IPS-18c (cell line): ENCODE measurements around the gene CHRNA9.

ENCODE experiments used
- H3K4me3 ChIP-seq: 2 replicates; pipeline ENCODE4 v1.7.0; 2013; ENCODE audit warnings: low read depth, mild to moderate bottlenecking, low read length, moderate library complexity; ENCODE audit not compliant: insufficient read depth
- H3K9me3 ChIP-seq: one replicate; pipeline ENCODE4 v1.6.1; 2013; ENCODE audit warnings: mild to moderate bottlenecking, low read length, moderate library complexity; ENCODE audit not compliant: control insufficient read depth, insufficient read depth

Gene CHRNA9

DNA sequence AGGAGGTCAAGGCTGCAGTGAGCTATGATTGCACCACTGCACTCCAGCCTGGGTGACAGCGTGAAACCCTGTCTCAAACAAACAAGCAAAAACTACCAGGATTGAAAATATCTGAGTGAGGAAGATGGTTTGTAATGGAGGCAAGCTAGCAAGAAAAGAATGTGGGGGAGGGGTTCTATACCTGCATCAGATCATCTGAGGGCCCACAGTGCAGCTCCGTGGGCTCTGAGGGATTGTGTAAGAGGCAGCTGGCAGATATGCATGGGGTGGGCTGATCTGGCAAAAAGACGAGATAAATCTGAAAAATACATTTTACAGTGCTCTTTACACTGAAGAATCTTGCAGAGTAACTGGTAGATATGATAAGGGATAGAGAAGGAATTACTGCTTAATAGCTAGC is 28.9 kb upstream of the CHRNA9 start:
- H3K4me3 ChIP-seq: no peak overlapping the region

DNA sequence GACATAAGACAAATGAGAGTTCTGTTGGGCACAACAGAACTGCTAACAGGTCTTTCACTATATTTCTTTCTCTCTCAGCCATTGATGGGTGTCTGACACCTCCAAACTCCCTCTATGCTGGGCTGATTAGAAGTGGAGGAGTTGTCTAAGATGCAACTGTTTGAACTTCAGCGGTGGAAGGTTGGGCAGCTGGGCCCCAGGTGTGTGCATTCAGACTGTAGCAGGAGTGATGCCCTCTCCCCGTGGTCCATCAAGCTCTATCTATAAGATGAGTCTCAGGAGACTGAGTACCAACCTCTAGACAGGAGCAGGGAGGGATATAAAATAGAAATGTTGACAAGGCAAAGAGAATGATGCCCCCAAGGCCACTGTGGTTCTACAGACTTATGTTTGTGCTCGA is 28.2 kb upstream of the CHRNA9 start:
- H3K4me3 ChIP-seq: no peak overlapping the region

More for the DNA sequence above, 28.9 kb upstream of the CHRNA9 start:
- H3K9me3 ChIP-seq: peaks cover 3% of the 10 kb centered on the region

DNA sequence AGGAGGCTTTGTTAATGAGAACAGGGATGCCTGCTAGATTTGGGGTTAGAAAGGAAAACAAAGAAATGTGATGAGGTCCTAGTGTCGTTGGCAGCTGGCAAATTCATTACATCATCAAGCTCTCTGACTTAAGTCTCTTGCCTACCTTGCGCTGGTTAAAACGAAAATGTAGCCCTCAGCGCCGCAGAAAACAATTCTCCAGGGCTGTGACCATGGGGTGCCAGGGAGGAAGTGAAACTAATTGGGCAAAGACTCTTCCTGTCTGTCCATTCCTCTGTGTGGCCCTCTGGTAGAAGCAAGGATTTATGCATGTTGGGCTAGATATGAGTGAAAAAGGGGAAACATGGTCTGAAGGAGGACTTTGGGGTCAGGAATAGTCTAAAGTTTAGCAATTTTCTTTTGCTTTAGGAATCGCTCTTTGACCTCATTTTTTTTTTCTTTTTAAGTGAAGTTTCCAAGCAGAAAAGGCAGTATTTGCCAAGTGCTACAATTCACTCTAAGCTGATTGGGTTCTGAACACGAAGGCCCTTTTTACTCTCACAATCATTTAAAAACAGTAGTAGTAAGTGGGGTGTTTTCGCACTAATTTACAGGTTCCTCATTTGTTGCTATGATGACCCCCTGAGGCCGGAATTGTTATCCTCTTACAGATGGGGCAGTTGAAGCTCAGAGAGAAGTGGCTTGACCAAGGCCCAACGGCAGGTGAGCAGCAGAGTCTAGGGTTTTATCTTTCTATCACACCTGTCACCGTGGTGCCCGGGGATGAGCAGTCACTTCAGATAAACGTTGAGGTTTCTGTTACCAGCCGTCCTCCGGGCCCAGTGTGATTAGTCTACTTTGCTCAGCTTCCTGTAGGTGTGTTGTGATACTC is 27.3 kb upstream of the CHRNA9 start:
- Histone ChIP-seq H3K9me3 (peaks cover 3% of the 10 kb centered on the region), H3K4me3 (no peak overlapping the region)

More for the DNA sequence above, 28.2 kb upstream of the CHRNA9 start:
- H3K9me3 ChIP-seq: peaks cover 3% of the 10 kb centered on the region

DNA sequence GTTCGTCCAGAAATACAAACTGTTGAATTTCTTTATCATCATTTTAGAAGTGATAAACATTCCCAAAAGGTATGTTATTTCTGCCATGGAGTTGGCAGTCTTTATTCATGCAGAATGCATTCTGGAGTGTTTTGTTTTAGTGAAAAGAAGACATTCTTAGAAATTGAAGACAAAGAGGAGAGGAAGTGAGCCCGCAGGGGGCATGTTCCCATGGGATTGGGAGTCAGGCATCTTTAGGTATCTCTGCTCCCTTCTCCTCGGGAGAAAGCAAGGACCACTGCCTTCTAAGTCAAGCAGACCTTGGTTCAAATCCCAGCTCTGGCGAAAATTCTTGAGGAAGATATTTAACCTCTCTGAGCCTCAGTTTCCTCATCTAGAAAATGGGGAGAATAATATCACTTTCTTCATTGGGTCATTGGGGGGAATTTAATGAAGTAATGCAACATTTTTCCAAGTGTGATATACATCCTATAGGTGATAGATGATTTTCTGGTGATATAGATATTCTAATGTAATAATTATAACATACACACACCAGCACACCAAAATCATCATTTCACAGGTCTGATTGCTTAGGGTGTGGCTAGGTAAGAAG is 26.5 kb upstream of the CHRNA9 start:
- Histone ChIP-seq H3K4me3 (no peak overlapping the region), H3K9me3 (peaks cover 3% of the 10 kb centered on the region)

DNA sequence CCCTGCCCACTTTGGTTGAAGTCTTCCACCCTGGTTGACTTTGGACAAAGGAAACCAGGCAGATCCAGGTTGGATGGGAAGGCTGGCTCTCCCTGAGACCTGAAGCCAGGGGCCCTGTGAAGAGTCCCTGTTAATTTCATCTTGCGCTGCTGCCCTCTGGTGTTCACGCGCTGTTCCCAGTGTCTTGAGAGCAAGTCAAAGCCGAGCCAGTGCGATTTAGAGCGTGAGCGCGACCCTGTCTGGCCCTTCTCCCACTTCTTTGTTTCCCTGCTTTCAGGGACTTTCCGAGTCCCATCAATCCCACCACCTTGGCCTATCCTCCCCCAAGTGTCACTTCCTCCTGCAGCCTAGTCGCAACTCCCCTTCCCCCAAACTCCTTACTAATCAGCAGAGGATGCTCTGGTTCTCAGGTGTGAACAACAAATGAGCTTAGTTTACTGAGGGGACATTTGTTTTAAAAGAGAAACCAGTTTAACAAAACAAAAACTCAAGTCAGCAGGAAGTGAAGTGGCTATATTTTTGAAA is 25.8 kb upstream of the CHRNA9 start:
- no peak overlapping the region for H3K4me3 ChIP-seq
- H3K9me3 ChIP-seq: peaks cover 3% of the 10 kb centered on the region

DNA sequence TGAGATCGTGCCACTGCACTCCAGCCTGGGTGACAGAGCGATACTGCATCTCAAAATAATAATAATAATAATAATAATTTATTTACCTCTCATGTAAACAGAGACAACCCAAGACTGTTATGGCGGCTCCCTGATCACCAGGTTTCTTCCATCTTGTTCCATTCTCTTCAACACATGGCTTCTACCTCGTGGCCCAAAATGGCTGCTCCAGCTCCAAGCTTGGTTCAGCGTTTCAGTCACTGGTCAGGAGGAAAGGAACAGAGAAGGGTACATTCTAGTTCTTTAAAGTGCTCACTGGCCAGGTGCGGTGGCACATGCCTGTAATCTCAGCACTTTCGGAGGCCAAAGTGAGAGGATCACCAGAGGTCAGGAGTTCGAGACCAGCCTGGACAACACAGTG is 24.9 kb upstream of the CHRNA9 start:
- no peaks in the 10 kb centered on the region for H3K9me3 ChIP-seq

DNA sequence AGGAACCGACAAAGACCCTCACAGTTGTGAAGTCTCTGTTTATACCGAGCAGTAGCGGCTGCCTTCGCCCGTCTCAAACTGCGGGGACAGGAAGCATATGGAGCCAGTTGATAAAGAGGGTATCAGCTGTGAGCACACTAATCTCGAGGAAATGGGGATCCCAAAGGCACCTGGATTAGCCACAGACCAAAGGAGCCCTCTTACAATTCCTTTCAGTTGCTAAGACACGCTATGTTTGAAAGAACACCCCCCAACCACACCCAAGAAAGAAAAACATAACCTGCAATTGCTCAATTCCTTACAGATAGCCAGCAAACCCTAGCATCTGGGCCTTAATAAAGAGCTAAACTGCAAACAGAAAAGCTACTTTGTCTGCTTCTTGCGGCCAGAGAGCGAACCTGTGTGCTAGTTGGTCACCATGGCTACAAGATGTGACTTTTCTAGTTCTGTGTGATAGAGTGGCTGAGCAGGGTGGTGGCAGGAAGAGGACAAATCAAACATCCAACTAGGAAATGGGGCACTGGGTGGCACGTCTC is 23.3 kb upstream of the CHRNA9 start:
- Histone ChIP-seq H3K4me3 (no peak overlapping the region), H3K9me3 (no peaks in the 10 kb centered on the region)

More for the DNA sequence above, 24.9 kb upstream of the CHRNA9 start:
- no peak overlapping the region for H3K4me3 ChIP-seq

DNA sequence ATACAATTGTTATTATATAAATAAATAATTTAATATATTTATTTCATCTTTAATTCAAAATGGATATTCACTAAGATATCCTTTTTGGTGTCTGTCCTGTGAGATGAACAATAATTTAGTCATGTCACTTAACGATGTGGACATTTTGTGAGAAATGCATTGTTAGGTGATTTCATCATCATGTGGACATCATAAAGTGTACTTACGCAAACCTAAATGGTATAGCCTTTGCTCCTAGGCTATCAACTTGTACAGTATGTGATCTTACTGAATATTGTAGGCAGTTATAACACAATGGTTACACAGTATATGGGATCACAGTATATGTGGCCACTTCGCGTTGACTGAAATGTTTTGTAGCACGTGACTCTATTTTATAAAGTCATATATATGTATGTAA is 20.2 kb upstream of the CHRNA9 start:
- Histone ChIP-seq H3K4me3 (no peak overlapping the region), H3K9me3 (no peaks in the 10 kb centered on the region)

DNA sequence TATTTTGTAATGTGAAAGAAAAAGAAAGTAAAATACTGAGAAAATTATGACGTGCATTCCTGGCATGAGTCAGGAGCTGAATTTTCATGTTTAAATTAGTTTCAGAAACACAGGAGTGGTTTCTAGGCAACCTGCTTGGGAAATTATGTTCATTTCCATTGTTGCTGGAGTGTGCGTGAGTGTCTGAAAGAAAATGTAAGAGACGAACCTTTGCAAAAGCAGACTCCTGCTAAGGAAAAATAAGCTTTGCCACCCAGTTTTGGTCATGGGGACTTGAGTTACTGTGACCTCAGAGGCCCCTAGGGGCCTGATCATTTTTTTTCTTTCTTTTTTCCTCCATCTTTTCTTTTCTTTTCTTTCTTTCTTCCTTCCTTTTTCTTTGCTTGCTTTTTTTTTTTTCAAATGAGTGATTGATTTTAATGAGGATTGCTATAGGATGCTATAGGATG is 18.8 kb upstream of the CHRNA9 start:
- no peak overlapping the region for H3K4me3 ChIP-seq
- no peaks in the 10 kb centered on the region for H3K9me3 ChIP-seq

DNA sequence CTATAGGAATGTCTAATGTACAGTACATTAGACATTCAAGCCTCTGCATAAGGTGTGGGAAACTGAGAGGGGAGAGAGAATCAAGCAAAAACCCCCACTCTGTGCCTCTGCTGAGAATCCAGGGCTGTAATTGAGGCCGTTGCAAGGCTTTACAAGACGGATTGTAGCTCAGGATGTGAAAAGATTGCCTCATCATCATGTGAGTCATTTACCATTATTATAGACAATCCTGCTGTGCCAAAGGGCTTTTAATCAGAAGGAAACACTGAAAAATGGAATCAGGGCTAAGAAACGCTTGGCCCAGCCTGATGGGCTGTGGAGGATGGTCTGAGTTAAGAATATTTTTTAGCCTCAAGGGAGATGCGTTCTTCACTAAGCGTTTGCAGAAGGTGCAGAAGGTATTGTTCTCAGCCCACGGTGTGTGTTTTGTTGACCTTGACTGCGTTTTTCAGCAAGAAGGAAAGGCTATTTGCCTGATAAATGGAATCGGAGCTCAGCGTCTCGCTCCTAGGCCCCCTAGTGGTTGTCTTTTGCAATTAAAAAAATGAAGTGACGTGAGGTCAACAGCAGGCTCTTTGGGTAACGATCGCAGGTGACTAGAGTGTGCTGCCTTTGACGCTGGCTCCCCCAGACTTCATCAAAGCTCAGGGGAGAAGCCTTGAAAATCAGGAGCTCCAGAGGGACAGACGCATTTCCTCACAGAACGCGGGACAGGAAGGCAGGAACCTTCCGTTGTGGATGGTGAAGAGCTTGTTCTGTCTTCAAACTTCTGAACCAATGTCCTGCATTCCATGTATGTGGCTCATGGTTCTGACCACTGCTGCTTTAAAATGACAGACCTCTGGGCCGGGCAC is 18.1 kb upstream of the CHRNA9 start:
- no peak overlapping the region for H3K4me3 ChIP-seq

DNA sequence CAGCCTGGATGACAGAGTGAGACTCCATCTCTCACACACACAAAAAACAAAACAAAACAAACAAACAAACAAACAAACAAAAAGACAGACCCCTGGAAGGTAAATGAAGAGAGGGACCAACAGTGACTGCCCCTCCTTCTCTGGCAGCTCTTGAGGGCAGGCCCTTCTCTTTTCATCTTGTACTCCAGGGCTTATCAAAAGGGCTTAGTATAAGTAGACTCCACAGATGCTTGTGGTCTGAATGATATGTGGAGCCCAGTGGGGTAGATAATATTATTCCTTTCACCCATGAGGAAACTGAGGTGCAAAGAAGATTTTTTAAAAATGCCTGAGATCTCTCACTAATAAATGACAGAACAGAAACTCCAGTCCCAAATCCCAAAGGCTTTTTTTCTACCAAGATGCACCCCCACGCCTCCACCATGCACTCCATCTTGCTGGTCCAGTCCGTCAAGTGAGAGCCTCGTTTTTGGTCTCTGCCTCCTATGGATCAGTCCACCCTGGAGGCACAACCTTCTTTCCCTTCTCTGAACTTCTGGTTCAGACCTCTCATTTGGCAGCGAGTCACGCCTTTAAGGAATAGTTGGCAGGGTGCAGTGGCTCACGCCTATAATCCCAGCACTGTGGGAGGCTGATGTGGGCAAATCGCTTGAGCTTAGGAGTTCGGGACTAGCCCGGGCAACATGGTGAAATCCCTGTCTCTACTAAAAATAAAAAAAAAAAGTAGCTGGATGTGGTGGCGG is 17.0 kb upstream of the CHRNA9 start:
- Histone ChIP-seq H3K4me3 (no peak overlapping the region), H3K9me3 (no peaks in the 10 kb centered on the region)

More for the DNA sequence above, 18.1 kb upstream of the CHRNA9 start:
- no peaks in the 10 kb centered on the region for H3K9me3 ChIP-seq

DNA sequence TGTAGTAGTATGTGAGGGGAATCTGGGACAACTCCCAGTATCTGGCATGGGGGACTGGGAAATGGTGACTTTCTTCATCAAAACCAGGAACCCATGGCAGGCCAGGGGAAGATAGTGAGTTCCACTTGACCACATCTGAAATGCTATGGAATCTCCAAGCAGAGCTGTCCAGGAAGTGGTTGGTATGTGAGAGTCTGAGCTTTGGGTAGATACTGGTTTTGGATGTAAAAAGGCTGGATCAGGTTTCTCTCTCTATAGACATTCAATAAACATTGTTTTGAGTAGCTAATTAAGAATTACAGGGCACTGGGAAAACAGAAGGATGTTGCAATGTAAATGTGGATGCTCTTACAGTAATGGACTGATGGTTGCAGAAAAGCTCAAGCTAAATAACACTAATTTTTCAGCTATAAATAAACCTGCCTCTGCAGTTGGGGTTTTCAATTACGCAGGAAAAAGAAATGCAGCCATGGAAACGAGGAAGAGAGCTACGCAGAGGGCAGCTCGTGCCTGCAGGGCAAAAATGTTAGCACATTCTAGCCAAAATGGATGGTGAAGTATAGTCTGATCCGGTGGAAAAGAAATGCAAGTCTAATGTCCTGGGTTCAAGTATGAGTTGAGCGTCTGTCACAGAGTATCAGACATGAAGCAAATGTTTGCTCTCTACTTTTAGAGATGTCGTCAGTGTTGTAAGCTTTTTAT is 13.4 kb upstream of the CHRNA9 start:
- Histone ChIP-seq H3K9me3 (no peaks in the 10 kb centered on the region), H3K4me3 (no peak overlapping the region)

DNA sequence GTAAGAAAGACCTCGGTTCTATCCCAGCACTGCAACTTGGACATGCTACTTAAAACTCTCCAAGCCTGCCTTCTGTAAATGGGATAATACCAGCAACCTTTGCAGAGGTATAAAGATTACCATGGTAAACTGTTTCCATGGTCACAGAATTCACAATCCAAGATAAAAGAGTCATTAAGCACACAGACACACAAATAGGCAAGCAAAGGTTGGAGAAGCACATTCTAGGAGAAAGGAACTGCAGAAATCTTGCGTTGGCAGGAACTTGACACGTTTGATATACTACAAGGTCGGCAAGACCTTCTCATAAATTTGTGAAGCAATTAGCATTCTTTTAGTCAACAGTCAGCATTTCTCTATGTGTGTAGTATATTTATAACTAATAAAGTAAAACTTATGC is 12.3 kb upstream of the CHRNA9 start:
- Histone ChIP-seq H3K4me3 (no peak overlapping the region), H3K9me3 (no peaks in the 10 kb centered on the region)

DNA sequence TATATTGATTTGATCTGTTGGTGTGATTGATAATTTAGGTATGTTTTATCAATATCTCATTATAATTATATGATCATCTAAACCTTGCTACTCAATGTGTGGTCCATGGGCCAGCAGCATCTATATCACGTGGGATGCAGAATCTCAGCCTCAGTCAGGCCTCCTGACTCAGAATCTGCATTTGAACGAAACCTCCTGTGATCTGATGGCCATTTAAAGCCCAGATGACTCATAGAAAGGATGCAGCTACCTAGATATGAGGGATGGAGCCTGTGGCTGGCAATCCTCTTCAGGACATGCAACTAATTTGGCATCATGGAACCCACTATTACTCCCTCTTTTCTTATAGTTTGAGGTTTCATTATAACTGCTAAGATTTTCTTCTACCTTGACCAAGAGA is 11.3 kb upstream of the CHRNA9 start:
- H3K9me3 ChIP-seq: no peaks in the 10 kb centered on the region
- H3K4me3 ChIP-seq: no peak overlapping the region

DNA sequence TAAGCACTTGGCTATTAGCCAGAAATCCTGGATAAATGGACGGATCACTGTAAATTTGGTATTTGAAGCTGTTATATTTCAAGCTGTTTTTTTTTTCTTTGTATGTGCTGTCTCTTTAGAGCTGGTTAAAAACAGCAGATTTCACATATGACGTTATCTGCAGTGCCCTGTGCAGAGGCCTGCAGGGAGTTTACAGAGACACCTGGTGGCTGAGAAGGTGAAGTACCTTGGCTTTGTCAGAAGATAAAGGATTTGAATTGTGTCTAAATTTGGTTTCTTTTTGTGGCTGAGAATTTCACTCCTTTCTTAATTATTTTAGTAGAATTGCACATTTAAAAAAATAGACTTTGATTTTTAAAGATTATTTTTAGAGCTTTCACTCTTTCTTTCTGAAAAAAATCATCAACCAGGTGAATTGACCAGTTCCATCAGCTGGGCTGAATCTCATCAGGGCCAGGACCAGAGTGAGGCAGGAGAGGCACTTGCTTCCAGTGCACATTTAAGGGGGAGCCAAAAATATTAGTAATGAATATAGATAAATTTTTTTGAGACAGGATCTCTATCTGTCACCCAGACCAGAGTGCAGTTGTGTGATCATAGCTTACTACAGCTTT is 9.6 kb upstream of the CHRNA9 start:
- Histone ChIP-seq H3K9me3 (no peaks in the 10 kb centered on the region), H3K4me3 (no peak overlapping the region)

DNA sequence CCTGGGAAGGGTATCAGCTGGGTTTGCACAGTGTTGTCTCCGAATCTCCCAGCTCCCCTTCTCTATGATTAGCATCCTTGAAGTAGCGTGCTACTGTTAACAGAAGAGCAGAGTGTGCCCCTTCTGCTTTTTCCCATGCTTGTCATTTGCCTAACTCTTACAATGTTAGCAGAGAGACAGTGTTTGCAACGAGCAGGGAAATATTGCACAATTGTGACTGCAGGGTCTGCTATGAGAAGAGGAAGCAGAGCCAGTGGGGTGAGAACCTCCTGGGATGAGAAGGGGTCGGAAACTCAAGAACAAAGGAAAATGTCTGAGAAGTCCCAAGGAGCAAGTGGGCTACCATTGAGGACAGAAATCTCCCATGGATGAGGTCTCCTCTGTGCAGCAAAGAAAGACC is 7.8 kb upstream of the CHRNA9 start:
- Histone ChIP-seq H3K9me3 (no peaks in the 10 kb centered on the region), H3K4me3 (no peak overlapping the region)
